KOPT-K1 (cell line): Measurements from ENCODE around the gene FAM156A.
"Not testable (repeated sequence)": the region's sequence is repeated elsewhere in the genome, so short reads cannot be mapped to it uniquely, and the experiment has no call there.

Experiments used
- H3K27ac ChIP-seq: fragments of 200-600 bp; sonication (generic); 2 replicates; pipeline ENCODE4 v1.5.1; 2016; ENCODE audit warnings: antibody characterized with exemption, mild to moderate bottlenecking, low read depth, low read length; ENCODE audit not compliant: poor library complexity, severe bottlenecking
- H3K36me3 ChIP-seq: fragments of 200-600 bp; sonication (generic); 2 replicates; pipeline ENCODE4 v1.5.1; 2017; ENCODE audit warnings: antibody characterized with exemption, mild to moderate bottlenecking, low read length, moderate library complexity; ENCODE audit not compliant: insufficient read depth
- H3K9me3 ChIP-seq: fragments of 200-600 bp; sonication (generic); 2 replicates; pipeline ENCODE4 v1.5.1; 2017; ENCODE audit warnings: antibody characterized with exemption, low read length, mild to moderate bottlenecking; ENCODE audit not compliant: insufficient read depth, poor library complexity, severe bottlenecking

Gene FAM156A, protein sequence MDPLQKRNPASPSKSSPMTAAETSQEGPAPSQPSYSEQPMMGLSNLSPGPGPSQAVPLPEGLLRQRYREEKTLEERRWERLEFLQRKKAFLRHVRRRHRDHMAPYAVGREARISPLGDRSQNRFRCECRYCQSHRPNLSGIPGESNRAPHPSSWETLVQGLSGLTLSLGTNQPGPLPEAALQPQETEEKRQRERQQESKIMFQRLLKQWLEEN

DNA sequence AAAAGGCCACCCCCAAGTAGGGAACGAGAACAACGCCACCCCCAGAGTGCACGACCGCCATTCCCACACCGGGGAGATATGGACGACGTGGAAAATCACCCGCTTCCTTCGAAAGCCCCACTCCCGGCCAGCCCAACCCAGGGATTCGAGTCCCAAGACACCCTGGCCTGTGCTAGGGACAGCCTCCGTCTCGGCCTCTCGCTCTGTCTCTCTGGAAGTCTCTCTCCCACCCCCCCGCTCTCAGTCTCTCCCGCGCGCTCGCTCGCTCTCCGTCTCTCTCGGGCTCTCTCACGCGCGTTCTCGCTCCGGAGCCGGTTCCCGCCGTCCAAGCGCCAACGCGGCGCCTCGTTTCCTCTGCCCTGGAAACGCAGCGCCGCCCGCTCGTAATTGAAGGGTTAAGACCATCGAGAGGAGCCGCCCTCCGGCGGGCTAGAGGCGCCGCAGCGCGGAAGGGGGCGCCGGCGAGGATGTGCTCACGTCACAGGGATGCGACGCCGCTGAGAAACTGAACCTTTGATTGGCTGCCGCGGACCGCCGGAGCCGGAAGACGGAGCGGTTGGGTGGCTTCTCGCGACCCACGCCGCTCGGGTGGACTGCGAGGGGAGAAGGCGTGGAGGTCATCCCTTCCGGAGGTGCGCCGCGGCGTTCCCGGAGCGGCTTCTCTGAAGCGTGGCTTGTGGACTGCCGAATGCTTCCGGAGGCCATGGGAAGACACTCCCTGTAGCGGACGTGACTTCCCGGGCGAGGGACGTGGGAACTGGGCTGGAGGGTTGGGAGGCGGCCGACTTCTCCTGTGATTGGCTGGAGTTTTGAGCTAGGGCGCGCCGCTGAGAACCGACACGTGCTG lies at the start of gene FAM156A:
TSS of gene FAM156A (minus strand) at position 406 of the 847 bp plus-strand sequence. CDS start 9,930 bp downstream, outside the sequence.
- H3K9me3 ChIP-seq, H3K36me3 ChIP-seq, H3K27ac ChIP-seq: not testable (repeated sequence)

DNA sequence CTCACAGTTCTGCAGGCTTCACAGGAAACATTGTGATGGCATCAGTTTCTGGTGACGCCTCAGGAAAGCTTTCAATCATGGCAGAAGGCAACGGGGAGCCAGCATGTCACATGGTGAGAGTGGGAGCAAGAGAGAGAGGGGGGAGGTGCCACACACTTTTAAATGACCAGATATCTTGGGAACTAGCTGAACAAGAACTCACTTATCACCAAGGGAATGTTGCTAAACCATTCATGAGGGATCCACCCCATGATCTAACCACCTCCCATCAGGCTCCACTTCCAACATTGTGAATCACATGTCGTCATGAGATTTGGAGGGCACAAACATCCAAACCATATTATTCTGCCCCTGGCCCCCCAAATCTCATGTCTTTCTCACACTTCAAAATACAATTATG lies 47.0 kb upstream of the FAM156A start:
- no peak overlapping the region for H3K27ac ChIP-seq
- no peaks in the 10 kb centered on the region for H3K36me3 ChIP-seq
- H3K9me3 ChIP-seq: no peaks in the 10 kb centered on the region

DNA sequence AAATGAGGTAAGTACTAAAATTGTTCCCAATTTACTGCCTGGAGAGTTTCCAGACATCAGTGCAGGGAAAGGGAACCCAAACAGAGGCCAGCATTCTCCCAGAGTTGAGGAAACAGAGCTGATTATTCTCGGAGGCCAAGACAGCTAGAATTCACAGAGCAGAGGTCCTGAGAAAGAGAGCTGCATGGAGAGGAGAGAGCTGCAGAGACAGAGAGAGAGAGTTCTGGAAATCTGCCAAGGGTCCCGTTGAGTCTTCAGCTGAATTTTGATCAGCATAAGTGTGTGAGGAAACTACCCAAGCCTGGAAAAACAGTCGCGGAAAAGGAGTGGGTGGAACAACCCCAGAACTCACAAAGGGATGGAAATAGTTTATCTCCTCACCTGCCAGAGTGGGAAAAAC lies 46.5 kb upstream of the FAM156A start:
- Histone ChIP-seq H3K27ac (no peak overlapping the region), H3K9me3 (no peaks in the 10 kb centered on the region), H3K36me3 (no peaks in the 10 kb centered on the region)

DNA sequence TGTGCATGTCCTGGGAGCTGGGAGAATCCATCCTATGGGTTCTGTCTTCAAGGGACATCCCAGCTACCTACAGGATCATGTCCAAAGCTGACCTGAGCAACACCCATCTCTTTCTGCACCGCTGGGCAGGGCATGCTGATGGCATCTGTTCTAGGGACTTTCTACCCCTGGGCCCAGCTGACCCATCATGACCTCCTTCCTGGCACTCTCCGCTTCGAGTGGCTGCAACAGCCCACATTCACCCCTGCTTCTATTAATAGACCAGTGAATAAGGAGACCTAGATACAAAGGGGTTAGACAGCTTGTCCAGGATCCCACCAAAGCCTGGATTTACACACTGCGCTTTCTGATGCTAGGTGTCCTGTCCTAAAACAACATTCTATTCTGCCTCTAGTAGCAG lies 45.7 kb upstream of the FAM156A start:
- Histone ChIP-seq H3K27ac (no peak overlapping the region), H3K36me3 (no peaks in the 10 kb centered on the region), H3K9me3 (no peaks in the 10 kb centered on the region)

DNA sequence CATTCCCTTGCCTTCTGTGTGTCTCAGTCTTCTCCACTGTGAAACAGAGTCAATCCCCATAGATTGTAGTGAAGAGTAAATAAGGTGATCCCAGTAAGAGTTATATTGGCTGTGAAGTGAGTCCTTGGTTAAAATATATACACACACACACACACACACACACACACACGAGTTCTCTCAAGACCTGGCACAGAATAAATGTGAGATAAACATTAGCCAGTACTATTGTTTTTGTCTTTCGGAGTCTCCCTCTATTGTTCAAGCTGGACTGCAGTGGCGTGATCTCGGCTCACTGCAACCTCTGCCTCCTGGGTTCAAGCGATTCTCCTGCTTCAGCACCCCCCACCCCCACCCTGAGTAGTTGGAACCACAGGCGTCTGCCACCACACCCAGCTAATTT lies 44.8 kb upstream of the FAM156A start:
- no peaks in the 10 kb centered on the region for H3K36me3 ChIP-seq
- H3K9me3 ChIP-seq: no peaks in the 10 kb centered on the region
- H3K27ac ChIP-seq: no peak overlapping the region

DNA sequence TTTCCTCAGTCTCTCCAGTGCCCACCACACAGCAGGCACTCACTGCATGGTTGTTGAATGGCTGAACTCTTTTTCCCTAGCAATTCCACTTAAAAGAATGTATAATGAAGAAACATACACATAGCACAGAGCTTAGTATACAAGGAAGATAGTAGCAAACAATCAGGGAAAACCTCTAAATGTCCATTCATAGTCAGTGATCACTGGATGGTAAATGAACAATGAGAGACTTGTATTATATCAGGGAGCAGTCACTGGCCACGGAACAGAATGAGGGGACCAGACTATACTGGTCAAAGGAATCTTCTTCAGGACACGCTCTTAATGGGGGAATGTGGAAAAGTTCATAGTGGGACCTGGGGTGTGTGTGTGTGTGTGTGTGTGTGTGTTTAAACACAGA lies 43.6 kb upstream of the FAM156A start:
- Histone ChIP-seq H3K27ac (no peak overlapping the region), H3K9me3 (no peaks in the 10 kb centered on the region), H3K36me3 (no peaks in the 10 kb centered on the region)

DNA sequence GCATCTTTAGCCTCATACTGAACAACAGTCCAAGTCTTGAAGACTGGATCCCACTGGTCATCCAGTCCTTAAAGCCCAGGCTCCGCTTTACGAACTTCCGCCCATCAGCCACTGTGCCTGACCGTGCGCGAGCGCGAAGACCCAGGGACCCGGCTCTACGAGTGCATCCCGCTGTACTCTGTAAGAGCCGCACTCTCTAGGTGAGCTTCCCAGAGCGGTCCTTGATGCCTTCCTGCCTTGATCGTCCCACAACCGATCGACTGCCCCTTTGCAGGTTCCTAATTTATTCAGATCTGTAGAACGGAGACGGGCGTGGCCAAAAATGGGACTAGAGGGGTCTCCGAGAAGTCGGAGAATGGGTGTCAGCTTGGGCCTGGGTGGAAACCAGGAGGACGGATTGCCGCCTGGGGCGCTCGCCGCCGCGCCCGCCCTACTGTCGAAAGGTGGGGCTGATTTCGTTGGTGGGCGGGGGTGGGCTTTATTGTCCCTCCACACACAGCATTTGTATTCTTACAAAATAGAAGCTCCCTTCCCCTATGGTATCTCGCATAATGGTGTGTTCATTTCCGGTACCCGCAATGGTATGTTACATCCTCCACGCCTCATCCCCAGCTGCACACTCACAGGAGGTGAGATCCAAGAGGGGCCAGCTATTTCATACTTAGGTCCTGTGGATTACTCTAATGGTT lies 42.3 kb upstream of the FAM156A start:
- no peaks in the 10 kb centered on the region for H3K9me3 ChIP-seq
- no peaks in the 10 kb centered on the region for H3K36me3 ChIP-seq
- no peak overlapping the region for H3K27ac ChIP-seq

DNA sequence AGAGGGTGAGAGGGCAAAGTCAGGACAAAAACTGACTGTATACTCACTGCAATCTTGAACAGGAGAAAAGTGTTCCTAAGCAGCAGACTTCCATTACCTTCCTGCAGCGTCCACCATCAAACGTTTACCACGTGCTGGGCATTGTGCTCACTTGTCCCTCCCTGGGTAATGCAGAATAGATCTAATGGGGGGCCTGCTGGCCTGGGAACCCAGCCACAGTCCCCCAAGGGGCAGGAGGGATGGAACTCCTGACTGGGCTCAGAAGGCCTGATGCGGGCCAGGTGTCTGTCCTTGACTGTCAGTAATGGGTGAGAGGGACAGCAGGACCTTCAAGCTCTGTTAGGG lies 37.6 kb upstream of the FAM156A start:
- Histone ChIP-seq H3K36me3 (no peaks in the 10 kb centered on the region), H3K27ac (peak overlapping the region; percentile 89), H3K9me3 (no peaks in the 10 kb centered on the region)

DNA sequence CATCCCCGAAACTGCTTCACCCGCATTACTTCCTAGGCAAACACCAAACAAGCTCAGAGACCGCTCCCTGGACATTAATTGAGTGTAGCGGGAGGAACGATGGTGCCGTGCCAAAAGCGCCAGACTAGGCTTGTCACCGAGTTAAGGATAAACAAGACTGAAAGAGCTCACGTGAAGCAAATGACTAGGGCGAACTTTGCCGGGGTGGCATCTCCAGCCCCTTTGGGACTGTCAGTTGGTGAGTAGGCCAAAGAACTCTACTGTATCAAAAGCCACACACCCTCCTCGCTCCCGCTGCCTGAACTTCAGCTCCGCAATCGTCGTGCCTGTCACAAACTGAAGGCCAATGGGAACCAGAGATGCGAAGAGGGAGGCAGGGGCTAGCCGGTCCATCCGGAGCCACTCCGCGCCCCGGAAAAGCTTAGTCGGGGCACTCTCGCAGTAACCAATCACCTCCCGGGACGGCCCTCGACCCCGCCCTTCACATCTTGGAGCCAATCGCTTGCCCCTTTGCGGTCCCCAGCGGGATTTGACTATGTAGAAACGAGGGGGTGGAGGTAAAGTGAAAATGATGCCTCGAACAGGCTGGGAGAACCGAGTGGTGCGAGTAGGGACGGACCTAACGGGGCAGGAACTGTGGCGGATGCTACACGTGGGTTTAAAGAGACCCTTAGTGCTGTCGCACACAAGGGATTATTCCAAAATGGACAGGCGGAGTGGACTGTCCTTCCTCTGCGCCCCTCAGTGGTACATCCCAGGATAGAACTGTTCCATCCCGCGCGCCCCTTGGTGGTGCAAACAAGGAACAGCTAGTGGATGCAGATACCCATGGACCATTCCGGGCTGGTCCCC lies 37.0 kb upstream of the FAM156A start:
- Histone ChIP-seq H3K27ac (peak overlapping the region; percentile 89), H3K36me3 (no peaks in the 10 kb centered on the region), H3K9me3 (no peaks in the 10 kb centered on the region)

DNA sequence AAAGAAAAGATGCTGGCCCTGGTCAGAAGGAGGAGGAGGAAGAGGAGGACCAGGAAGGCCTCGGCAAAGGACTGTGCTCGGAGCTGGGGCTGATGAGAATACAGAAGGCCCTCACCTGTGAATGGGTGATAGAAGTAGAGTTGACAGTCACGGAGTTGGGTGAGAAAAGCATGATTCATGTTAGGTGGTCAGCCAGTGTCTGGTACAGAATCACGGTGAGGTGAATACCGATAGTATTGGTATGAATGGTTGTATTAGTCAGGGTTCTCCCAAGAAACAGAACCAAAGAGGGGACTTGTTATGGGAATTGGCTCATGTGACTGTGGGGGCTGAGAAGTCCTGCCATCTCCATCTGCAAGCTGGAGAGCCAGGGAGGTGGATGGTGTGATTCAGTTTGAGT lies 32.5 kb upstream of the FAM156A start:
- no peaks in the 10 kb centered on the region for H3K9me3 ChIP-seq
- H3K27ac ChIP-seq: no peak overlapping the region
- no peaks in the 10 kb centered on the region for H3K36me3 ChIP-seq

DNA sequence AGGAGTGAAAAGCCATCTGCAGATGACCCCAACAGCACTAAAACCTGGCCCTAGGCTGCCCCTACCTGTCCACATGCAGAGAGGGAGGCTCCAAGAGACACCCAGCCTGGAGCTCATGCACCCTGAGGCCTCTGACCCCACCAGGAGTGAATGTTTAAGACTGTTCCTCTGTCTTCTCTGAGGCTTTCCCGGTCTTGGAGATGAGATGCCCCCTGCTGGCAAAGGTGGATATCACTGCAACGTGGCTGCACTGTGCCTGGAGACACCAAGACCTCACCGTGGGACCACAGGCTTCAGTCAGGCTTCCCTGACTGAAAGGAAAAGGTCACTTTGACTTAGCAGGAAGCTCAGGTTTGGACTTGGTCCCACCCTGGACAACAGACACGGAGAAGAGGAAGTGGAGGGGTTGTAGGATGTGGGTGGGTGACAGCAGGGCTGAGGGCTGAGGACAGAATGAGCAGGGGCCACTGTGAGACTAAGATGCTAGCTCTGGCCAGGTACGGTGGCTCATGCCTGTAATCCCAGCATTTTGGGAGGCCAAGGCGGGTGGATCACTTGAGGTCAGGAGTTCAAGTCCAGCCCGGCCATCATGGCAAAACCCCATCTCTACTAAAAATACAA lies 31.8 kb upstream of the FAM156A start:
- not testable (repeated sequence) for H3K36me3 ChIP-seq, H3K27ac ChIP-seq, H3K9me3 ChIP-seq

DNA sequence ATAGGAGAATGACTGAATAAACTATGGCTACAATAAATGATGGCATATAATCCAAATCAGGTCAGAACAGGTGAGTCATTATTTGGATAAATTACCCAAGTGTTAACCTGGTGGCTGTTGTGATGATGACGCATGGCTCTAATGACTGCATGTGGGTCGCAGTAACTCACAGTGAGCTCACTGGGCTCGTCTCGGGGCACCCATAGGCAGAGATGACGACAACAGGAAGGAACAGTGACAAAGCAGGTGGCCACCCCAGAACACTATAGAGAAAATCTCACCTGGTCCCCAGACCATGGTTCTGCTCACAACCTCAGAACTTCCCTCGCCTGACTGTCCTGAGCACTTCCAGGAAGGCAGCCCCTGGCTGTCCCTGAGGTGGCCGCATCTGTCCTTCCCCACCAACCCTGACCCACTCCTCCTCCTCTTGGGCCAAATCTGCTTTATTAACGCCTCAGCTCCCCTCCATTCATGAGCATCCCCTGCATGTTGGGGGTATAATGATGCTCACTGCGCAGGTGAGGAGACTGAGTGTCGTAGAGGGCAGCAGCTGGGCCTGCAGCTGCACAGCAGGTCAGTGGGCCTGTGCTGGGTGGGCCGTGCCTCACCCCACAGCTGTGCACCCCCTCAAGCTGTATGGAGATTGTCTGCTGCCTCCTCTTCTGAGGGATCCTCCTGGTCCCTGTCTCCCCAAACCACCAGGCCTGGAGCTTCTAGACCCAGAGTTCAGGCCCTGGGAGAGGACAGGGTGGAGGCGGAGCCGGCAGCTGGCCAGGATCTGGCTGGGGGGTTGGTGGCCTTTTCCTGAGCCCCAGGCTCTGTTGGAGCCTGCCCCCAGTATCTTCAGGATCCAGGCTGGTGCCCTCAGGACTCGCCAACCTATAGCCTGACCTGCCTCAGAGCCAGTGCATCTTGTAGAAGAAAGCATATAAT lies 30.9 kb upstream of the FAM156A start:
- H3K36me3 ChIP-seq: no peaks in the 10 kb centered on the region
- no peak overlapping the region for H3K27ac ChIP-seq
- H3K9me3 ChIP-seq: no peaks in the 10 kb centered on the region

DNA sequence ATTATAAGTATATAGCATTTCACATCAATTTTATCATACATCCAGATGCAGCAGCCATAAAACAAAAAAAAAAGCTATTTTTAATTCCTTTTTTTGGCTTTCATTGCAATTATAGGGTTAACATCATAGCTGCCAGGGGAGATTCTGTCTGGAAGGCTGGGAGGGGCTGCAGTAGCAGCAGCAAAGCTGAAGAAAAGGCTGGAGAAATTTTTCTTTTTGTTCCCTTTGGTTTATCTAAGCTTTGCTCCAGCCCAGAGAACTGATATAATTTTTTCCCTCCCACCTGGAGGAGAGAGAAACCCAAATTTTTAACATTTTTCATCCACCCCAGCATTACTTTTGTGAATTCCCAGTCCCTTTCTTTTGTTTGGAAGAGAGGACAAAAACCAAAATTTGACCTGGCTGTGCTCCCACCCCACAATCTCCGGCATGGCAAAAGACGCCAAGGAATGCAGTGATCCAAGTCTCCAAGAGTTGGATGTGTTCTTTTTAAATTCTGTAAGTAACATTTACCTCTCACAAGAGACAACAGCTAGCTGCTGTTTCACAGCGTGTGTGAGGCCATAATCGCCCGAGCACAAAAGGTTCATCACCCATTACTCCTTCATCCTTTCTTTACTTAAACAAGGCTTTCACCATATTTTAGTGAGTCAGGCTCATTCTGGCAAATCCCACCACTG lies 25.1 kb upstream of the FAM156A start:
- no peak overlapping the region for H3K27ac ChIP-seq
- H3K36me3 ChIP-seq: no peaks in the 10 kb centered on the region
- H3K9me3 ChIP-seq: no peaks in the 10 kb centered on the region
